ENCODE data around the gene GCLC.
"Not testable (repeated sequence)": the region's sequence is repeated elsewhere in the genome, so short reads cannot be mapped to it uniquely, and the experiment has no call there.

The GCLC gene

GRCh38 chr6:53565886-53566285, 21.0 kb upstream of the GCLC start:
- in situ Hi-C loops (cut with MboI; ENCODE audit: low pct_unique_long_range_greater_than_20kb, low sequenced_read_pairs, unreplicated experiment), result no loop called here
- TF ChIP-seq CTCF (IDR thresholded peaks at IDR 0.05; ENCODE audit: extremely low read depth, insufficient read depth, missing control alignments), result no peak
- no peak for DNase-seq (ENCODE audit: low spot score)

- TF ChIP-seq CTCF (IDR thresholded peaks at IDR 0.05; ENCODE audit: extremely low read depth, insufficient read depth, missing control alignments), result no peak
- DNase-seq (ENCODE audit: low spot score), result no peak
- in situ Hi-C loops (cut with MboI; ENCODE audit: low pct_unique_long_range_greater_than_20kb, low sequenced_read_pairs, unreplicated experiment), result no loop called here
Measured at GRCh38 chr6:53564401-53565065, 19.6 kb upstream of the GCLC start.

- in situ Hi-C loops (cut with MboI; ENCODE audit: low pct_unique_long_range_greater_than_20kb, low sequenced_read_pairs, unreplicated experiment), result no loop called here
- DNase-seq (ENCODE audit: low spot score), result no peak
- no peak for TF ChIP-seq CTCF (IDR thresholded peaks at IDR 0.05; ENCODE audit: extremely low read depth, insufficient read depth, missing control alignments)
Measured at GRCh38 chr6:53556986-53557715, 12.2 kb upstream of the GCLC start.

GRCh38 chr6:53553600-53553999, 8.7 kb upstream of the GCLC start:
- in situ Hi-C loops (cut with MboI; ENCODE audit: low pct_unique_long_range_greater_than_20kb, low sequenced_read_pairs, unreplicated experiment); DNase-seq (ENCODE audit: low spot score): not testable (repeated sequence)

GRCh38 chr6:53551681-53552080, 6.8 kb upstream of the GCLC start:
- DNase-seq (ENCODE audit: low spot score); in situ Hi-C loops (cut with MboI; ENCODE audit: low pct_unique_long_range_greater_than_20kb, low sequenced_read_pairs, unreplicated experiment): not testable (repeated sequence)

GRCh38 chr6:53547811-53548496, 3.1 kb upstream of the GCLC start:
- TF ChIP-seq CTCF (IDR thresholded peaks at IDR 0.05; ENCODE audit: extremely low read depth, insufficient read depth, missing control alignments), result peak; percentile 9
- DNase-seq (ENCODE audit: low spot score), result peak; percentile 94
- in situ Hi-C loops (cut with MboI; ENCODE audit: low pct_unique_long_range_greater_than_20kb, low sequenced_read_pairs, unreplicated experiment), result no loop called here

GRCh38 chr6:53547166-53547810, 2.4 kb upstream of the GCLC start:
- in situ Hi-C loops (cut with MboI; ENCODE audit: low pct_unique_long_range_greater_than_20kb, low sequenced_read_pairs, unreplicated experiment), result no loop called here
- TF ChIP-seq CTCF (IDR thresholded peaks at IDR 0.05; ENCODE audit: extremely low read depth, insufficient read depth, missing control alignments), result no peak
- no peak for DNase-seq (ENCODE audit: low spot score)

All from GM13977 (cell line).